Caco-2 (cell line): ENCODE measurements around the gene FHAD1. TPM values are rescaled to one million over a fixed set of nuclear protein-coding genes. Genes with fewer than 3 reads are reported as not detected.

Source experiments
- BruUV-seq: library from RNA; stranded (reverse); fragments of 400-500 nt; replicated peaks from 2 replicates; lab custom pipeline; 2021; lab: Mats Ljungman, UMichigan
- CTCF ChIA-PET: fragments of 300-600 bp; sonication (Branson Sonifier 250); formaldehyde crosslinking; loops from one replicate; lab custom pipeline; 2022; ENCODE audit warnings: antibody characterized with exemption; lab: Charles Lee
- POLR2A ChIA-PET: fragments of 300-600 bp; sonication (Branson Sonifier 250); formaldehyde crosslinking; loops from one replicate; lab custom pipeline; 2022; ENCODE audit warnings: antibody characterized with exemption; lab: Charles Lee
- DNase-seq, 2 experiments: peaks; one replicate each; pipeline versions ENCODE4 v3.0.0 to v3.0.0-alpha.2; 2020 to 2022
- H3K27me3 ChIP-seq: replicated peaks from 2 replicates; pipeline ENCODE4 v1.6.0; 2011; ENCODE audit warnings: low read length; ENCODE audit not compliant: control insufficient read depth, insufficient read depth
- H3K36me3 ChIP-seq: 2 replicates; pipeline ENCODE4 v1.5.1; 2011; ENCODE audit warnings: low read length; ENCODE audit not compliant: control insufficient read depth, insufficient read depth
- H3K4me1 ChIP-seq: fragments of 250-450 bp; sonication (Bioruptor Pico); 2 replicates; pipeline ENCODE4 v1.5.1; 2020; ENCODE audit warnings: mild to moderate bottlenecking
- H3K4me3 ChIP-seq: 2 replicates; pipeline ENCODE4 v1.5.1; 2011; ENCODE audit warnings: low read depth, mild to moderate bottlenecking, control low read depth, low read length
- H3K9me3 ChIP-seq: fragments of 250-450 bp; sonication (Bioruptor Pico); 2 replicates; pipeline ENCODE4 v1.5.1; 2020; ENCODE audit warnings: mild to moderate bottlenecking, moderate library complexity
- H3K27ac Mint-ChIP-seq: one replicate; pipeline ENCODE4 v1.8.0; 2022; ENCODE audit warnings: mixed read lengths; ENCODE audit not compliant: unreplicated experiment
- H3K27me3 Mint-ChIP-seq: one replicate; pipeline ENCODE4 v1.8.0; 2022; ENCODE audit warnings: mixed read lengths; ENCODE audit not compliant: insufficient read depth, unreplicated experiment
- H3K36me3 Mint-ChIP-seq: one replicate; pipeline ENCODE4 v1.8.0; 2022; ENCODE audit warnings: mild to moderate bottlenecking, mixed read lengths; ENCODE audit not compliant: insufficient read depth, unreplicated experiment
- H3K4me1 Mint-ChIP-seq: one replicate; pipeline ENCODE4 v1.8.0; 2022; ENCODE audit warnings: low read depth, mixed read lengths; ENCODE audit not compliant: unreplicated experiment
- H3K4me3 Mint-ChIP-seq: one replicate; pipeline ENCODE4 v1.8.0; 2022; ENCODE audit warnings: mild to moderate bottlenecking, moderate library complexity, mixed read lengths; ENCODE audit not compliant: unreplicated experiment
- H3K9me3 Mint-ChIP-seq: one replicate; pipeline ENCODE4 v1.8.0; 2022; ENCODE audit warnings: mixed read lengths; ENCODE audit not compliant: unreplicated experiment
- CTCF ChIP-seq, 2 experiments: fragments of 200-600 bp in 1 of 2; IDR thresholded peaks; 1 replicate in 1 of 2; 2 replicates in 1 of 2; pipeline versions ENCODE4 v1.5.1 to v1.8.0; 2011 to 2022; ENCODE audit warnings: antibody characterized with exemption in 1 of 2, control low read depth in 1 of 2, inconsistent platforms in 1 of 2, low read depth in 1 of 2, low read length in 1 of 2, mild to moderate bottlenecking in 1 of 2, moderate library complexity in 1 of 2; ENCODE audit not compliant: insufficient read depth in 1 of 2, severe bottlenecking in 1 of 2, unreplicated experiment in 1 of 2
- intact Hi-C: fragments of 100-400 bp; cut with micrococcal nuclease; formaldehyde crosslinking; loops from one replicate; pipeline ENCODE4 v1.10.0; 2022; ENCODE audit not compliant: unreplicated experiment
- total RNA-seq: library from RNA; stranded (reverse); gene quantifications from 2 replicates; pipeline ENCODE4 v1.2.3, GENCODE V29; 2022

FHAD1 gene
- total RNA-seq, 1 experiment from 2014 or later = 0.18 TPM

GRCh38 chr1:15343099-15343498, 96.1 kb downstream of the FHAD1 start:
- Histone ChIP-seq H3K27me3 (no peaks in the 10 kb centered on the region), H3K4me3 (no peak overlapping the region), H3K9me3 (no peaks in the 10 kb centered on the region), H3K4me1 (no peaks in the 10 kb centered on the region), H3K36me3 (no peaks in the 10 kb centered on the region)
- Mint-ChIP-seq H3K4me1 (no peaks in the 10 kb centered on the region), H3K9me3 (no peaks in the 10 kb centered on the region), H3K36me3 (no peaks in the 10 kb centered on the region), H3K27me3 (no peaks in the 10 kb centered on the region), H3K4me3 (no peak overlapping the region), H3K27ac (no peak overlapping the region)
- no TSS peak for BruUV-seq
- ChIA-PET CTCF (interaction anchor here (0.6 kb wide), 1 partner anchor 156 kb away, joined by 10 read pairs; no protein-coding TSS in a partner anchor), POLR2A (no interaction called here)
- intact Hi-C loops = no loop called here
- no peak for DNase-seq
- TF ChIP-seq CTCF (IDR thresholded peaks at IDR 0.05; ENCODE audit: insufficient read depth in 1 of 2, low read depth in 1 of 2, low read length in 1 of 2, severe bottlenecking in 1 of 2, unreplicated experiment in 1 of 2) = no peak

- BruUV-seq = no TSS peak
- no peaks in the 10 kb centered on the region for H3K4me1 ChIP-seq
- TF ChIP-seq CTCF (IDR thresholded peaks at IDR 0.05; ENCODE audit: insufficient read depth in 1 of 2, low read depth in 1 of 2, low read length in 1 of 2, severe bottlenecking in 1 of 2, unreplicated experiment in 1 of 2) = no peak
- intact Hi-C loops = no loop called here
- Mint-ChIP-seq H3K27me3 (no peaks in the 10 kb centered on the region), H3K4me1 (no peaks in the 10 kb centered on the region), H3K4me3 (no peak overlapping the region), H3K36me3 (no peaks in the 10 kb centered on the region), H3K9me3 (no peaks in the 10 kb centered on the region), H3K27ac (no peak overlapping the region)
- H3K36me3 ChIP-seq = no peaks in the 10 kb centered on the region
- ChIA-PET CTCF (interaction anchor here (0.6 kb wide), 1 partner anchor 155 kb away, joined by 10 read pairs; no protein-coding TSS in a partner anchor), POLR2A (no interaction called here)
- no peak for DNase-seq
- H3K27me3 ChIP-seq = no peaks in the 10 kb centered on the region
- H3K4me3 ChIP-seq = no peak overlapping the region
- no peaks in the 10 kb centered on the region for H3K9me3 ChIP-seq
These were observed 96.7 kb downstream of the FHAD1 start for GRCh38 chr1:15343729-15344128.

GRCh38 chr1:15344380-15344779, 97.4 kb downstream of the FHAD1 start:
- no peaks in the 10 kb centered on the region for H3K27me3 Mint-ChIP-seq
- no peak for TF ChIP-seq CTCF (IDR thresholded peaks at IDR 0.05; ENCODE audit: insufficient read depth in 1 of 2, low read depth in 1 of 2, low read length in 1 of 2, severe bottlenecking in 1 of 2, unreplicated experiment in 1 of 2)
- H3K36me3 ChIP-seq = no peaks in the 10 kb centered on the region
- ChIA-PET POLR2A (no interaction called here), CTCF (no interaction called here)
- H3K36me3 Mint-ChIP-seq = no peaks in the 10 kb centered on the region
- intact Hi-C loops = no loop called here
- H3K9me3 ChIP-seq = no peaks in the 10 kb centered on the region
- H3K4me1 ChIP-seq = no peaks in the 10 kb centered on the region
- H3K4me3 Mint-ChIP-seq = no peak overlapping the region
- no peak overlapping the region for H3K27ac Mint-ChIP-seq
- BruUV-seq = no TSS peak
- H3K9me3 Mint-ChIP-seq = no peaks in the 10 kb centered on the region
- no peaks in the 10 kb centered on the region for H3K4me1 Mint-ChIP-seq
- no peaks in the 10 kb centered on the region for H3K27me3 ChIP-seq
- no peak overlapping the region for H3K4me3 ChIP-seq
- DNase-seq = no peak
